Measurements from ENCODE around the gene HPCA.

- TF ChIP-seq CTCF (IDR thresholded peaks at IDR 0.05; ENCODE audit: low read length) (no peak), EZH2 (IDR thresholded peaks at IDR 0.05; ENCODE audit: borderline replicate concordance, low read length) (no peak)
These were observed 34.5 kb downstream of the HPCA start for GRCh38 chr1:32920833-32921232.

Measured in OCI-LY1 (cell line).